Activated naive CD8-positive, alpha-beta T cell treated with anti-CD3 and anti-CD28 coated beads for 36 hours (primary cell): Measurements from ENCODE around the gene TSHZ3. TPM values are rescaled to one million over a fixed set of nuclear protein-coding genes. Genes with fewer than 3 reads are reported as not detected.
A peak's percentile ranks its signal among the peaks of the same experiment; 100 is the strongest.

Experiments used
- DNase-seq: peaks from one replicate; pipeline ENCODE4 v3.0.0; 2021
- H3K27ac Mint-ChIP-seq: one replicate; pipeline ENCODE4 v1.8.0; 2022; ENCODE audit warnings: mild to moderate bottlenecking, moderate library complexity, mixed read lengths
- H3K27me3 Mint-ChIP-seq: one replicate; pipeline ENCODE4 v1.8.0; 2022; ENCODE audit warnings: mild to moderate bottlenecking, mixed read lengths
- H3K36me3 Mint-ChIP-seq: one replicate; pipeline ENCODE4 v1.8.0; 2021; ENCODE audit warnings: mild to moderate bottlenecking, mixed read lengths
- H3K4me1 Mint-ChIP-seq: one replicate; pipeline ENCODE4 v1.8.0; 2021; ENCODE audit warnings: mixed read lengths
- H3K4me3 Mint-ChIP-seq: one replicate; pipeline ENCODE4 v1.8.0; 2022; ENCODE audit warnings: mild to moderate bottlenecking, moderate library complexity, mixed read lengths
- H3K9me3 Mint-ChIP-seq: one replicate; pipeline ENCODE4 v1.8.0; 2022; ENCODE audit warnings: mixed read lengths
- total RNA-seq, 2 experiments: library from RNA; stranded (reverse); gene quantifications; one replicate each; pipeline ENCODE4 v1.2.3, GENCODE V29; 2021

The TSHZ3 gene, protein sequence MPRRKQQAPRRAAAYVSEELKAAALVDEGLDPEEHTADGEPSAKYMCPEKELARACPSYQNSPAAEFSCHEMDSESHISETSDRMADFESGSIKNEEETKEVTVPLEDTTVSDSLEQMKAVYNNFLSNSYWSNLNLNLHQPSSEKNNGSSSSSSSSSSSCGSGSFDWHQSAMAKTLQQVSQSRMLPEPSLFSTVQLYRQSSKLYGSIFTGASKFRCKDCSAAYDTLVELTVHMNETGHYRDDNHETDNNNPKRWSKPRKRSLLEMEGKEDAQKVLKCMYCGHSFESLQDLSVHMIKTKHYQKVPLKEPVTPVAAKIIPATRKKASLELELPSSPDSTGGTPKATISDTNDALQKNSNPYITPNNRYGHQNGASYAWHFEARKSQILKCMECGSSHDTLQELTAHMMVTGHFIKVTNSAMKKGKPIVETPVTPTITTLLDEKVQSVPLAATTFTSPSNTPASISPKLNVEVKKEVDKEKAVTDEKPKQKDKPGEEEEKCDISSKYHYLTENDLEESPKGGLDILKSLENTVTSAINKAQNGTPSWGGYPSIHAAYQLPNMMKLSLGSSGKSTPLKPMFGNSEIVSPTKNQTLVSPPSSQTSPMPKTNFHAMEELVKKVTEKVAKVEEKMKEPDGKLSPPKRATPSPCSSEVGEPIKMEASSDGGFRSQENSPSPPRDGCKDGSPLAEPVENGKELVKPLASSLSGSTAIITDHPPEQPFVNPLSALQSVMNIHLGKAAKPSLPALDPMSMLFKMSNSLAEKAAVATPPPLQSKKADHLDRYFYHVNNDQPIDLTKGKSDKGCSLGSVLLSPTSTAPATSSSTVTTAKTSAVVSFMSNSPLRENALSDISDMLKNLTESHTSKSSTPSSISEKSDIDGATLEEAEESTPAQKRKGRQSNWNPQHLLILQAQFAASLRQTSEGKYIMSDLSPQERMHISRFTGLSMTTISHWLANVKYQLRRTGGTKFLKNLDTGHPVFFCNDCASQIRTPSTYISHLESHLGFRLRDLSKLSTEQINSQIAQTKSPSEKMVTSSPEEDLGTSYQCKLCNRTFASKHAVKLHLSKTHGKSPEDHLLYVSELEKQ
- total RNA-seq, result under 1 TPM; 0.06 TPM

DNA sequence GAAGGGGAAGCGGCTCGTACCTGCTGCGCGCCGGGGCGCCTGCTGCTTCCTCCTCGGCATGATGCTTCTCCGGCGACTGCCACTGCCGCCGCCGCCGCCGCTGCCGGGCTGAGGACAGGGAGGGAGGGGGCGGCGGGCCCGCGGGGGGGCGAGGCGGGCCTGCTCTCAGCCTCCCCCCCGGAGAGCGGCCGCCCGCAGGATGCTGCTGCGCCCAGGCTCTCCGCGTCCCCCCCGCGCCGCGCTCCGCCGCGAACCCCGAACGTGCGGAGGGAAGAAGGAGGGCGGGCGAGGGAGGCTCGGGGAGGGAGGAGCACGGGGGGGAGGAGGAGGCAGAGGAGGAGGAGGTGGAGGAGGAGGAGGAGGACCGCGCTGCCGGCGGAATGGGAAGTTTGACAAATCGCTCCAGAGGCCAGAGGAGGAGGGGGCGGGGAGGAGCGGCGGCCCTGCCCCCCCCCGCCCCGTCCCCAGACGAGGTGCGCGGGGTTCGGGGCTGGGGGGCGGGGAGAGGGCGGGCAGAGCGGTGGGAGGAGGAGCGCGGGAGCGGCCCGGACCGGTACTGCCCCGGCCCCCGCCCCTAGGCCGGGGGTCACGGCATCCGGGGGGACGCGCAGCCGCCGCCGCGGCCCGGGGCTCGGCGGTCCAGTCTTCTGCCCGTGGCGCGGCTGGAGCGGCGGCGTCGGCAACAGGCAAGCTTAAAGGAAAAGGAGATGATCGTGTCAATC is at the start of gene TSHZ3:
TSS of gene TSHZ3 (minus strand) at position 277 of the 722 bp plus-strand sequence. CDS start at position 60, 217 bp downstream.
- Mint-ChIP-seq H3K4me3 (peak within 1 kb of the TSS; percentile 73), H3K27me3 (peaks cover 75% of the 10 kb centered on the region), H3K4me1 (peaks cover 24% of the 10 kb centered on the region), H3K36me3 (no peaks in the 10 kb centered on the region), H3K9me3 (no peaks in the 10 kb centered on the region), H3K27ac (no peak within 1 kb of the TSS)
- DNase-seq, result no peak

DNA sequence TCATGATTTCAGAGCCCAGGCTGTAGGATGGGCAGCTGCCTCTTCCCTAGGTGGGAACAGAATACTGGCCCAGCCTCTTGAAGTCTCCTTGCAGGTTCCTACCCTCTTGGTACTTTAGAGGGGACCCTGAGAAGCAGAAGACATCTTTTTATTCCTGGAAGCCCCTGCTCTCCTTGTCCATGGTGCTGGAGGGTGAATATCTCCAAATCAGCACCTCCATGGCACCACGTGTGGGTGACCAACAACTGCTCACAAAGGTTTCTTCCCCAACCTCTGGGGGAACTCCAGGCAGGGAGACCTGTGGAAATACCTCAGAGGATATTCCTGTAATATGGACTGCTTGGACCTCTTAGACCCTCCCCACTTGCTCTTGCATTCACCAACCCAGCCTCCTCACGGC is 48.1 kb upstream of the TSHZ3 start:
- DNase-seq, result no peak
- Mint-ChIP-seq H3K36me3 (no peaks in the 10 kb centered on the region), H3K27me3 (no peaks in the 10 kb centered on the region), H3K4me1 (no peaks in the 10 kb centered on the region), H3K4me3 (no peak overlapping the region), H3K27ac (no peak overlapping the region), H3K9me3 (no peaks in the 10 kb centered on the region)

DNA sequence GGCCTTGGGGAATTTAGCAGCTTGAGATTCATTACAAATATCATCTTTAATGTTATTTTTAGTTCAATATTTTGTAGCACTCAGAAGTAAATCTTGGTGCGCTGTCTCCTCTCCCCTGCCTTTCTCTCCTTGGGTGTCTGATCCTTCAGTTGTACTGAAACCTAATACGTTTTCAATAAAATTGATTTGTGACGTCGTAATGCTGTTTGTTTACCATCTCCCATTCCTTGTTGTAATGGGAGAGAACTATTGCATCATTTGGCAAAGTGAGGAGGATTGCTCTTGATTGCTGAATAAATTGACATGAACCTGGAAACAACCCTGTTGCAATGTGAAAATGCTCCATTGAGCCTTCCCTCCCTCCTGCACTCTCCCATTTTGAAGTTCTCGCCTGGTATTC is 43.2 kb upstream of the TSHZ3 start:
- Mint-ChIP-seq H3K4me3 (no peak overlapping the region), H3K27me3 (peaks cover 3% of the 10 kb centered on the region), H3K9me3 (no peaks in the 10 kb centered on the region), H3K36me3 (no peaks in the 10 kb centered on the region), H3K27ac (no peak overlapping the region), H3K4me1 (no peaks in the 10 kb centered on the region)
- no peak for DNase-seq

DNA sequence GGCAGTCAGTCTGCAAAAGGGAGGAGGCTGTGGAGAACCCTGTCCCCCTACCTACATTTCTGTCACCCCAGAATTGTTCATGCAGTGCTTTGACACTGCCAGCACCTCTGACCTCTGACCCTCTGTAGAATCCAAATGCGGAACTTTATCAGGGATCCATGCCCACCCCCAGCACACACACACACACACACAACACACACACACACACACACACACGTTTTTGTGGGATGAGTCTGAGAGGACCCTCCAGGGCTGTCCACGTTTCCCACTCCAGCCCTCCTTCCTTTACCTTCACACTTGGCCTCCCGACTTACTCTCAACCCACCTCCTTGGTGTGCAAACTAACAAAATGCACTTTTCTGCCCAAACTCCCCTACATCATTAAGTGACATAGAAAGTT is 42.3 kb upstream of the TSHZ3 start:
- no peaks in the 10 kb centered on the region for H3K36me3 Mint-ChIP-seq
- DNase-seq, result no peak
- no peaks in the 10 kb centered on the region for H3K4me1 Mint-ChIP-seq
- H3K27me3 Mint-ChIP-seq, result peaks cover 3% of the 10 kb centered on the region
- H3K27ac Mint-ChIP-seq, result no peak overlapping the region
- H3K9me3 Mint-ChIP-seq, result no peaks in the 10 kb centered on the region
- H3K4me3 Mint-ChIP-seq, result no peak overlapping the region

DNA sequence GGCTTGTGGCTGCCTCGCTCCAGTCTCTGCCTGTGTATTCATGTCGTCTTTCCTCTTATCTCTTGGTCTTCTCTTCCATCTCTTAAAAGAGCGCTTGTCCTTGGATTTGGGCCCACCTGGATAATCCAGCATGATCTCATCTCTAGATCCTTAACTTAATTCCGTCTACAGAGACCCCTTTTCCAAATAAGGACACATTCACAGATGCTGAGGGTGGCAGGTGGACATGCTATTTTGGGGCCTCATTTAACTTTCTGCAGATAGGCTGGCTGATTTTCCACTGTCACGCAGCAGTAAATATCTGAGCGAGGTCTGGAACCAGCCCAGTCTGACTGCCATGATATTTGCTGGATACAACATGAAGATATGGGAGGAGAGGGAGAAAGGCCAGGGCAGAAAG is 41.5 kb upstream of the TSHZ3 start:
- Mint-ChIP-seq H3K36me3 (no peaks in the 10 kb centered on the region), H3K4me3 (no peak overlapping the region), H3K4me1 (no peaks in the 10 kb centered on the region), H3K9me3 (no peaks in the 10 kb centered on the region), H3K27me3 (peaks cover 3% of the 10 kb centered on the region), H3K27ac (no peak overlapping the region)
- no peak for DNase-seq

DNA sequence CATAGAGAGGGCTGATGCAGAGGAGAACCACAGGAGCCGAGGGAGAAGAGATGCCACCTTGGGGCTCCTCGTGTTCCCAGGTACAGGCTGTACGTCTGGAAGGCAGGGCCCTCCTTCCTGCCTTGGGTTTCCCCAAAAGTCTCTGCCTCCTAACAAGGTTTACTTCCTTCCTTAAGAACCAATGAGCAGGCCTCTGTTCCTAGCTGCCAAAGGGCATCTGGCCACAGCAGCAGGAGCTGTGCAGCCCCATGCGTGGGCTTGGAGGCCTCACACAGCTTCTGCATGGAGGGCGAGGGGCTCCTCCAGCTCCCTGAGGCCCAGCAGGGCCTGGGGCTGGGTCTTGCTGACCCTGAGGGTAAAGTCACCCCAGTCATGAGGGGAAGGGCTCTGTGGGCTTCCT is 40.6 kb upstream of the TSHZ3 start:
- Mint-ChIP-seq H3K27me3 (peaks cover 3% of the 10 kb centered on the region), H3K4me1 (no peaks in the 10 kb centered on the region), H3K9me3 (no peaks in the 10 kb centered on the region), H3K4me3 (no peak overlapping the region), H3K36me3 (no peaks in the 10 kb centered on the region), H3K27ac (no peak overlapping the region)
- DNase-seq, result no peak

DNA sequence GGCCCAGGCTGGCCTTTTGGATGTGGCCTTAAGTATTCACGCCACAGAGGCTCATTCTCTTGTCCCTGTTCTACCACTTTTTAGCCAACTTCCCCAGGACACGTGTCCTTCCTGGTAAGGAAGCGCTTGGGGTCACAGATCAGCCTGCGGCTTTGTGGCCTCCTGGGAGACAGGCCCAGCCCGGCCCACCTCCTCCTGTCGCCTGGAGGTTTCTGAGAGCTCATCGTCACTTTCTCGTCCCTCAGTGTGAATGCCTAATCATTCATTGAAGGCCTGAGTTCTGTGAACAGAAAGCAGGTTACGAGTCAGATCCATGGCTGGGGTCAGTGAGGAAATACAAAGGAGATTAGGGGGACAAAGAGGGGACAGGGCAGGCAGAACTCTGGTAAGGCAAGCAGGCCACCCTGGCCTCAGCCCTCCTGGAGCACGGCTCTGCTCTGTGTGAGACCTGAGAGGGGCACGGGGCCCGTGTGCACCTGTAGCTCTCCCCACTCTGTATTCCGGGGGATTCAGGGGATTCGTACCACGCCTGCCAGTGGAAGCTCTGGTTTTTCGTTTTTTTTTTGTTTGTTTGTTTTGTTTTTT is 38.6 kb upstream of the TSHZ3 start:
- DNase-seq, result no peak
- Mint-ChIP-seq H3K36me3 (no peaks in the 10 kb centered on the region), H3K9me3 (no peaks in the 10 kb centered on the region), H3K27ac (no peak overlapping the region), H3K4me3 (no peak overlapping the region), H3K4me1 (no peaks in the 10 kb centered on the region), H3K27me3 (peaks cover 9% of the 10 kb centered on the region)

DNA sequence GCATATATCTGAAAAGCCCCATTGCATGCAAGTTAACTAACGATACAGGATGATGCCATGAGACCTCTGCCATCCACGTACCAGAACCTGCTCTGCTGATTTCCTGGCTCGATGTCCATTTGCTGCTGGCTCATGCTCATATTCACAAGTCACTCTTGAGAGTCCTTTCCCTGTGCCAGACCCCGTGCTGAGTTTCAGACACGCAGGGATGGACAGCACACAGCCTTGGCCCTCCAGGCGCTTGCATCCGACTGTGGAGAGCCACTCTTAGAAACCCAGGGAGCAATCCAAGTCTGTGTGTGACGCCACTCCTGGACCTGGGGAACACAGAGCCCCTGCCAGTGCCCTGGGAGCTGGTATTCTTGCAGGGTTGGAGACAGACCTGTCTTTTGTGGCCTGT is 37.6 kb upstream of the TSHZ3 start:
- Mint-ChIP-seq H3K9me3 (no peaks in the 10 kb centered on the region), H3K4me3 (no peak overlapping the region), H3K27ac (no peak overlapping the region), H3K36me3 (no peaks in the 10 kb centered on the region), H3K4me1 (no peaks in the 10 kb centered on the region), H3K27me3 (peaks cover 16% of the 10 kb centered on the region)
- no peak for DNase-seq

DNA sequence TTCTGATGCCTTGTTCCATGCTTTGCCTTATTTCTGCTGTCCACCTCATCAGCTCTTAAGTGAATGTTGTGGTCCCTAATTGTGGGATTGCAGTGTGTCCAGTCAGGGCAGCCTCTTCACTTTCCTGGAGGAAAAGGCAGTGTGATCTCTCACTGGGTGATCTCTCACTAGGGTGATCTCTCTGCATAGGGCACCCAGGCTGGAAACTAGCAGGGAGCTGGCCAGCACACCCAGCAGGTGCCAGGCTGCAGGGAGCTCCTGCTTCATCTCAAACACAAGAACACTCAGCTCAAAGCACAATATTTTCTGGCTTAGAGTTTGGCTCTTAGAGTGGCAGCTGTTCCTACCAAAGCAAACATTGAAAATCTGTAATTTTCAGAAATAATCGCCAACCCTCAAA is 36.5 kb upstream of the TSHZ3 start:
- no peak overlapping the region for H3K27ac Mint-ChIP-seq
- no peaks in the 10 kb centered on the region for H3K36me3 Mint-ChIP-seq
- no peak for DNase-seq
- H3K4me3 Mint-ChIP-seq, result no peak overlapping the region
- no peaks in the 10 kb centered on the region for H3K9me3 Mint-ChIP-seq
- H3K27me3 Mint-ChIP-seq, result peaks cover 23% of the 10 kb centered on the region
- H3K4me1 Mint-ChIP-seq, result no peaks in the 10 kb centered on the region

DNA sequence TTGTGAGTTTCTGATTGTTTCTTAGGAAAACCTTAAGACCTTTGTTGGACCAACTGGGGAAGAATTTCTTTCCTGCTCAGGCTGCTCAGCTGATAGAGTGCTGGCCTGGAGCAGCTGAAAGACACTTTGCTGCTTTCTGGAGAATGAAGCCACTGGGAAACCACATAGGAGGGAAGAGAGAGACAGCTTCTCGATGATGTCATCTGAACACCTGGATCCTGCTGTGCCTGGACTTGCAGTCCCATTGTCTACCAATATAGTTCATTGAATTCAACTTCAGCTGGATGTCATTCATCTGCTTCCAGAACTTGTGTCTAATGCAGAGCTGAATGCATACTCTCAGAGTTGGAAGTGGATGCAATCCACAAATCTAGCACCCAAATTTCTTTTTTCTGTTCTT is 34.3 kb upstream of the TSHZ3 start:
- no peak overlapping the region for H3K27ac Mint-ChIP-seq
- H3K9me3 Mint-ChIP-seq, result no peaks in the 10 kb centered on the region

DNA sequence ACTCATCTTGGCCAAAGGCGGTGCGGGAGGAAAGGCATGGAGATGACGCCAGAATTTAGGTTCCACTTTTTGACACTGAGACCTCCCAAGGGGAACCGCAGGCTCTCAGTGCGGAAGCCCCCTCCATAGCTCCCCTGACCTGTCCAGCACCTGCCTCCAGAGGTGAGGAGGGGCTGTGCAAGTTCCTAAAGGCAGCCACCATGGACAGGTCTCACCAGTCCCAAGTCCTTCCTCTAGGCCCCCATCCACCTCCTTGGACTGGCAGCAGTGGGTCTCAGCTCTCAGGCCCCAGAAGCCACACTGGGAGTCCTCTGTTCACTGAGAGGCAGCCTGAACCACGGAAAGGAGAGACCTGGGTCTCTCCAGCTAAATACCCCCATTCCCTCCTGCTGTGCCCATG is 31.6 kb upstream of the TSHZ3 start:
- Mint-ChIP-seq H3K9me3 (no peaks in the 10 kb centered on the region), H3K4me1 (no peaks in the 10 kb centered on the region), H3K36me3 (no peaks in the 10 kb centered on the region), H3K27me3 (peaks cover 29% of the 10 kb centered on the region), H3K27ac (no peak overlapping the region), H3K4me3 (no peak overlapping the region)
- DNase-seq, result no peak

More for the DNA sequence above, 34.3 kb upstream of the TSHZ3 start:
- no peaks in the 10 kb centered on the region for H3K36me3 Mint-ChIP-seq
- DNase-seq, result no peak
- no peak overlapping the region for H3K4me3 Mint-ChIP-seq
- peaks cover 26% of the 10 kb centered on the region for H3K27me3 Mint-ChIP-seq
- H3K4me1 Mint-ChIP-seq, result no peaks in the 10 kb centered on the region

DNA sequence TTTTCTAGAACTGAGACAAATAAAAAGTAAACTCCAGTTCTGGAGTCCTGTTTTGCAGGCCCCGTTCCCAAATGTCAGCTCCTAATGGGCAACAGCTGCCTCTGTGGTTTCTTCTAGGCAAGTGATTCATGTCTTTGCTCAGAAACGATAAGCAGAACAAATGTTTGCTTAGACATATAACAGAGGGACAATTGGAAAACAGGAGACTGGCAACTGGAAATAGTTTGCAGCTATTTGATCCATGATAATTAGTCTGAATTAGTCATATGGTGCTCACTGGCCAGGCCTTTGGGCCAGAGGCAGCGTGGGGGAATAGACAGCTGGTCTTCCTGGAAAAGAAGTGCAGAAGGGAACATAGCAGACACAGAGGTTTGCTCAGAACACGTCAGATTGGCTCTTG is 29.2 kb upstream of the TSHZ3 start:
- Mint-ChIP-seq H3K36me3 (no peaks in the 10 kb centered on the region), H3K27ac (no peak overlapping the region), H3K4me1 (no peaks in the 10 kb centered on the region), H3K9me3 (no peaks in the 10 kb centered on the region), H3K4me3 (no peak overlapping the region), H3K27me3 (peaks cover 30% of the 10 kb centered on the region)
- DNase-seq, result no peak

DNA sequence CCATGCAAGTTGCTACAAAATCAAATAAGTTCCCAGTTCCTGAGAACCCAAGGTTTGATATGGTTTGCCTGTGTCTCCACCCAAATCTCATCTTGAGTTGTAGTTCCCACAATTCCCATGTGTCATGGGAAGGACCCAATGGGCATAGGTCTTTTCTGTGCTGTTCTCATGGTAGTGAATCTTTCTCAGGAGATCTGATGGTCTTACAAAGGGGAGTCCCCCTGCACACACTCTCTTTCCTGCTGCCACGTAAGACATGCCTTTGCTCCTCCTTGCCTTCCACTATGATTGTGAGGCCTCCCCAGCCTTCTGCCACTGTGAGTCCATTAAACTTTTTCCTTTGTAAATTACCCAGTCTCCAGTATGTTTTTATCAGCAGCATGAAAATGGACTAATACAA is 28.5 kb upstream of the TSHZ3 start:
- H3K4me1 Mint-ChIP-seq, result peaks cover 3% of the 10 kb centered on the region
- no peak overlapping the region for H3K27ac Mint-ChIP-seq
- H3K27me3 Mint-ChIP-seq, result peaks cover 30% of the 10 kb centered on the region
- H3K4me3 Mint-ChIP-seq, result no peak overlapping the region
- DNase-seq, result no peak
- no peaks in the 10 kb centered on the region for H3K9me3 Mint-ChIP-seq
- H3K36me3 Mint-ChIP-seq, result no peaks in the 10 kb centered on the region

DNA sequence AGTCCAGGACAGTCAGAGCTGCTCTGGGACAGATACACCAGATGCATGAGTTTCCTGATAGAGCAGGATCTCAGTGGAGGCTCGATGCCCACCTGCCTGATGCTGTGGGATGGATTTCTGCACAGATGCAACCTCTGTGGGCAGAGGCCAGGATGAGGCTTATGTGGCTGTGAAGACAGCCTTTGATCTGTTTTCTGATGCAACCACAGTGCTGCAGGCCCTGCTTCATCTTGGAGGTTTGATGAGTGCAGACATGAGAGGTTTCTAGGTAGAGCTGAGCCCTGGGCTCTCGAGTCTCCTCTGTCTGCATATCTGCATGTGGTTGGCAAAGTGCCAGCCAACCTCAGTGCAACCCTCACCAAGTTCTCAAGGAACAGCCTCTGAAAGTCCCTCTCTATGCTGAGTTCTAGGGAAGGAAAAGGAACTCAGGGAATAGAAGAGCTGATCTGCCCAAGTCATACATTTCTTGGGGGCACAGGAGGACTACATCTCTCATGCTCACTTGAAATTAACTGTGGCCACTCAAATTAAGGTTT is 23.1 kb upstream of the TSHZ3 start:
- peaks cover 36% of the 10 kb centered on the region for H3K27me3 Mint-ChIP-seq
- H3K4me1 Mint-ChIP-seq, result peaks cover 16% of the 10 kb centered on the region
- H3K9me3 Mint-ChIP-seq, result no peaks in the 10 kb centered on the region
- H3K36me3 Mint-ChIP-seq, result no peaks in the 10 kb centered on the region
- H3K4me3 Mint-ChIP-seq, result no peak overlapping the region
- no peak for DNase-seq
- H3K27ac Mint-ChIP-seq, result no peak overlapping the region
